Transverse colon (tissue), 4 donors: ENCODE results near the gene TF. TPM values are rescaled to one million over a fixed set of nuclear protein-coding genes. Genes with fewer than 3 reads are reported as not detected.
"Not testable (repeated sequence)": the region's sequence is repeated elsewhere in the genome, so short reads cannot be mapped to it uniquely, and the experiment has no call there.

Experiments
- DNase-seq: peaks from one replicate; pipeline ENCODE4 v3.0.0-alpha.2; 2019
- H3K27ac ChIP-seq, 4 donors: fragments of 200-600 bp; sonication (generic); 2 replicates each; pipeline ENCODE4 v1.5.1; 2016 to 2018; ENCODE audit warnings: inconsistent platforms in 4 of 4
- H3K27me3 ChIP-seq: fragments of 200-600 bp; sonication (generic); 2 replicates; pipeline ENCODE4 v1.5.1; 2017; ENCODE audit warnings: inconsistent platforms
- H3K36me3 ChIP-seq, 4 donors: fragments of 200-600 bp; sonication (generic); 2 replicates each; pipeline ENCODE4 v1.5.1; 2017 to 2019; ENCODE audit warnings: inconsistent platforms in 4 of 4
- H3K4me1 ChIP-seq, 4 donors: fragments of 200-600 bp; sonication (generic); 2 replicates each; pipeline ENCODE4 v1.5.1; 2017 to 2020; ENCODE audit warnings: inconsistent platforms in 4 of 4
- H3K4me3 ChIP-seq, 4 donors: fragments of 200-600 bp; sonication (generic); 1 replicate in 1 of 4; 2 replicates in 3 of 4; pipeline versions ENCODE4 v1.5.1 to v1.6.1; 2017 to 2019; ENCODE audit warnings: inconsistent platforms in 4 of 4
- H3K9me3 ChIP-seq, 2 donors: fragments of 200-600 bp; sonication (generic); 2 replicates each; pipeline ENCODE4 v1.5.1; 2017 to 2019; ENCODE audit warnings: inconsistent platforms in 2 of 2
- EP300 ChIP-seq: sonication (generic); formaldehyde crosslinking; IDR thresholded peaks from one replicate; pipeline ENCODE4 v1.6.1; 2017; ENCODE audit warnings: antibody characterized with exemption, low read depth
- POLR2A ChIP-seq: fragments of 450-650 bp; IDR thresholded peaks from one replicate; pipeline ENCODE4 v1.6.1; 2016; ENCODE audit warnings: antibody characterized with exemption, mild to moderate bottlenecking, moderate library complexity
- POLR2AphosphoS5 ChIP-seq, 3 donors: sonication (generic); formaldehyde crosslinking; IDR thresholded peaks; one replicate each; pipeline ENCODE4 v1.6.1; 2016; ENCODE audit warnings: antibody characterized with exemption in 3 of 3
- WGBS, 2 donors: methylation state at CpG; one replicate each; pipeline ENCODE4 v1.1.5; 2018; ENCODE audit warnings: low coverage in 1 of 2; 5-methylcytosine and 5-hydroxymethylcytosine counted together
- in situ Hi-C, 4 donors: fragments of 200-750 bp; cut with MboI; loops; one replicate each; pipeline versions ENCODE4 v1.15.0 to v1.15.1; 2017; ENCODE audit warnings: low sequenced_read_pairs in 3 of 4, low pct_ligation_motif_present in 1 of 4, low pct_unique_long_range_greater_than_20kb in 1 of 4
- intact Hi-C: fragments of 100-400 bp; cut with DNase I; formaldehyde crosslinking; loops from one replicate; pipeline ENCODE4 v1.15.1; 2023; ENCODE audit warnings: low total_unique reads
- total RNA-seq, 4 donors: library from RNA; depleted of rRNA; stranded (reverse); fragments of >200 nt; gene quantifications; one replicate each; pipeline ENCODE4 v1.1.0, GENCODE V29; 2016
- TF ChIP-seq, protein P1 (sequence below), 5 experiments: fragments of 200-600 bp in 3 of 5; fragments of 450-650 bp in 2 of 5; sonication (generic) in 3 of 5; IDR thresholded peaks; 1 replicate in 2 of 5; 2 replicates in 3 of 5; pipeline ENCODE4 v1.5.1; 2016 to 2017; ENCODE audit warnings: antibody characterized with exemption in 5 of 5, inconsistent platforms in 3 of 5, mild to moderate bottlenecking in 2 of 5, moderate library complexity in 1 of 5

TF gene
- total RNA-seq, 4 donors from 2014 or later: 0.96 to 7.1 (median 1.1) TPM; not detected in 1

GRCh38 chr3:133775835-133776234 is 29.6 kb downstream of the TF start:
- Histone ChIP-seq H3K36me3 (no peaks in the 10 kb centered on the region), H3K4me3 (no peak overlapping the region), H3K27ac (no peak overlapping the region), H3K9me3 (no peaks in the 10 kb centered on the region), H3K4me1 (no peaks in the 10 kb centered on the region), H3K27me3 (no peaks in the 10 kb centered on the region)
- intact Hi-C loops (no loop called here), in situ Hi-C loops (no loop called here)
- no peak for DNase-seq
- TF ChIP-seq EP300 (no peak), POLR2AphosphoS5 (IDR thresholded peaks at IDR 0.05) (no peak), POLR2A (no peak)
- TF ChIP-seq, protein P1, sequence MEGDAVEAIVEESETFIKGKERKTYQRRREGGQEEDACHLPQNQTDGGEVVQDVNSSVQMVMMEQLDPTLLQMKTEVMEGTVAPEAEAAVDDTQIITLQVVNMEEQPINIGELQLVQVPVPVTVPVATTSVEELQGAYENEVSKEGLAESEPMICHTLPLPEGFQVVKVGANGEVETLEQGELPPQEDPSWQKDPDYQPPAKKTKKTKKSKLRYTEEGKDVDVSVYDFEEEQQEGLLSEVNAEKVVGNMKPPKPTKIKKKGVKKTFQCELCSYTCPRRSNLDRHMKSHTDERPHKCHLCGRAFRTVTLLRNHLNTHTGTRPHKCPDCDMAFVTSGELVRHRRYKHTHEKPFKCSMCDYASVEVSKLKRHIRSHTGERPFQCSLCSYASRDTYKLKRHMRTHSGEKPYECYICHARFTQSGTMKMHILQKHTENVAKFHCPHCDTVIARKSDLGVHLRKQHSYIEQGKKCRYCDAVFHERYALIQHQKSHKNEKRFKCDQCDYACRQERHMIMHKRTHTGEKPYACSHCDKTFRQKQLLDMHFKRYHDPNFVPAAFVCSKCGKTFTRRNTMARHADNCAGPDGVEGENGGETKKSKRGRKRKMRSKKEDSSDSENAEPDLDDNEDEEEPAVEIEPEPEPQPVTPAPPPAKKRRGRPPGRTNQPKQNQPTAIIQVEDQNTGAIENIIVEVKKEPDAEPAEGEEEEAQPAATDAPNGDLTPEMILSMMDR (IDR thresholded peaks at IDR 0.05): no peak
- 90 to 93% methylated on average over 2 to 5 of the region's 5 CpGs for WGBS, 2 donors

DNA sequence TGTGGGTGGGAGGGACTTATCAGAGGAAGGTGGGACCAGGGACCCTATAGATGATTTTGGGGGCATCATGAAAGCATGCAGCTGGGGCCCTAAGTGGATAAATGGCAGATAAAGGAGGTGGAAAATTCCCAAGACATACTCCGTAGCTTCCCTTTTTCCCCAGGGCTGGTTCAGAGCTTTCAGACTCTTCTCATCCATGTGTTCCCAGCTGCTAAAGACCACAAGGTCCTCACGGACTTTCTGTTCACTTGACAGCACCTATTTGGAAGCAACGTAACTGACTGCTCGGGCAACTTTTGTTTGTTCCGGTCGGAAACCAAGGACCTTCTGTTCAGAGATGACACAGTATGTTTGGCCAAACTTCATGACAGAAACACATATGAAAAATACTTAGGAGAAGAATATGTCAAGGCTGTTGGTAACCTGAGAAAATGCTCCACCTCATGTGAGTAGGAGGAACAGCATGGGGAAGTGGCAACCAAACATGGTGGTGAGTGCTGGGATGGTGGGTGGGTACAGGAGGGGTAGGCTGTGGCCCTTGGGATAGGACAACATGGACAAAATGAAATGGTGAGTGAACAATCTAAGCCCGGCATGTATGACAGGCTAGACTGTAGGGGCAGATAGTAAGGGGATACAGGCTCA is 30.7 kb downstream of the TF start:
- Histone ChIP-seq H3K27me3 (no peaks in the 10 kb centered on the region), H3K27ac (no peak overlapping the region), H3K4me3 (no peak overlapping the region), H3K9me3 (no peaks in the 10 kb centered on the region), H3K4me1 (no peaks in the 10 kb centered on the region), H3K36me3 (no peaks in the 10 kb centered on the region)
- intact Hi-C loops: no loop called here
- TF ChIP-seq EP300: no peak
- no peak for TF ChIP-seq POLR2AphosphoS5 (IDR thresholded peaks at IDR 0.05)
- in situ Hi-C loops: no loop called here
- WGBS, 2 donors: 76 to 85% methylated on average over 2 to 7 of the region's 7 CpGs
- DNase-seq: no peak

DNA sequence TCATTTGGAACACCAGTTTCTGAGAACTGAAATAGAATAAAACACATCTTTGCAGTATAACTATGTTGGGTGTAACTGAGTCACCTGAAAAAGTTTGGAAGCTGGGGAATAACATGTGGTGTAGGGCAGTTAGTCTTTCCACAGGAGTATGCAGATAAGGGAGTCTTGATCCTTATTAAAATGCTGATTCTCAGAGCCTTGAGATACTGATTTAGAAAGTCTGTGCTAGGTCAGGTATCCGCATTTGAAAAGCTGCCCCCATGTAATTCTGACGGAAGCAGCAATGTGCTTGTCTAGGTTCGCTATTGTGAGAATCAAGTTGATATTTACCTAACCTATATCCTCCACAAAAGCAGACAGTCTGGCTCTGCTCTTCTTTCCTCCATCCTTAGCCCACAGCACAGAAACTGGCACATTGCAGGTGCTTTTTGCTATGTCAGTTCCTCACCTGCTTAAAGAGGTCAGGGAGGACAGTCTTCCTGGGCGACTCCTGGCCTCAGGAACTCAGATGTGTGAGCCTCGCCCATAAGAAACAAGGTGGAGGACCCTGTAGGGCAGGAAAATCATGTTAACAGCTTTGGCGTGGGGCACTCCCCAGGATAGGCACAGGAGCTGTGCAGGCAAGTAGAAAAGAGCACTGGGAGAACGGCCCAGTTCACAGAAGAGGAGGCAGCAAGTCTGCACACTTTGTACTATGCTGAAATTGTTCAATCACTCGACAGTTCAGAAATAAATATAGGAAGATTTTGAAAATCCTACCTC is 31.8 kb downstream of the TF start:
- in situ Hi-C loops: no loop called here

GRCh38 chr3:133779626-133780203 is 33.5 kb downstream of the TF start:
- no peaks in the 10 kb centered on the region for H3K9me3 ChIP-seq
- H3K36me3 ChIP-seq: no peaks in the 10 kb centered on the region
- no peaks in the 10 kb centered on the region for H3K27me3 ChIP-seq
- TF ChIP-seq POLR2A (no peak), POLR2AphosphoS5 (IDR thresholded peaks at IDR 0.05) (no peak), EP300 (no peak)
- TF ChIP-seq, protein P1 (IDR thresholded peaks at IDR 0.05): no peak
- 54 to 67% methylated on average over 3 to 4 of the region's 4 CpGs for WGBS, 2 donors
- H3K27ac ChIP-seq: no peak overlapping the region
- H3K4me1 ChIP-seq: no peaks in the 10 kb centered on the region
- no peak overlapping the region for H3K4me3 ChIP-seq
- intact Hi-C loops: no loop called here
- in situ Hi-C loops: no loop called here
- no peak for DNase-seq

More for the DNA sequence above, 31.8 kb downstream of the TF start:
- H3K36me3 ChIP-seq: no peaks in the 10 kb centered on the region
- no peaks in the 10 kb centered on the region for H3K27me3 ChIP-seq
- TF ChIP-seq EP300: no peak
- no peak for TF ChIP-seq POLR2AphosphoS5 (IDR thresholded peaks at IDR 0.05)
- no peak for TF ChIP-seq POLR2A
- TF ChIP-seq, protein P1 (IDR thresholded peaks at IDR 0.05): no peak
- 55 to 73% methylated on average over 5 to 8 of the region's 8 CpGs for WGBS, 2 donors
- DNase-seq: no peak
- H3K9me3 ChIP-seq: no peaks in the 10 kb centered on the region
- H3K27ac ChIP-seq: no peak overlapping the region
- intact Hi-C loops: no loop called here
- H3K4me3 ChIP-seq: no peak overlapping the region
- H3K4me1 ChIP-seq: no peaks in the 10 kb centered on the region

DNA sequence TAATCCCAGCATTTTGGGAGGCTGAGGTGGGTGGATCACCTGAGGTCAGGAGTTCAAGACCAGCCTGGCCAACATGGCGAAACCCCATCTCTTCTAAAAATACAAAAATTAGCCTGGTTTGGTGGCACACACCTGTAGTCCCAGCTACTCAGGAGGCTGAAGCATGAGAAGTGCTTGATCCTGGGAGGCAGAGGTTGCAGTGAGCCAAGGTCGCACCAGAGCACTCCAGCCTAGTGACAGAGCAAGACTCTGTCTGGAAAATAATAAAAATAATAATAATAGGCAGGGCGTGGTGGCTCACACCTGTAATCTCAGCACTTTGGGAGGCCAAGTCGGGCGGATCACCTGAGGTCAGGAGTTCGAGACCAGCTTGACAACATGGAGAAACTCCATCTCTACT is 34.6 kb downstream of the TF start:
- H3K4me3 ChIP-seq, H3K36me3 ChIP-seq, H3K4me1 ChIP-seq, in situ Hi-C loops, H3K27me3 ChIP-seq, H3K27ac ChIP-seq, DNase-seq, intact Hi-C loops, H3K9me3 ChIP-seq: not testable (repeated sequence)
- WGBS, 2 donors: 87 to 88% methylated on average over 4 to 6 of the region's 6 CpGs
